ENCODE measurements around the gene KCNJ2.

Gene KCNJ2

GRCh38 chr17:70161519-70161918 lies 7.8 kb upstream of the KCNJ2 start:
- DNase-seq: no peak

GRCh38 chr17:70165383-70165782 lies 3.9 kb upstream of the KCNJ2 start:
- no peak for DNase-seq

DNA sequence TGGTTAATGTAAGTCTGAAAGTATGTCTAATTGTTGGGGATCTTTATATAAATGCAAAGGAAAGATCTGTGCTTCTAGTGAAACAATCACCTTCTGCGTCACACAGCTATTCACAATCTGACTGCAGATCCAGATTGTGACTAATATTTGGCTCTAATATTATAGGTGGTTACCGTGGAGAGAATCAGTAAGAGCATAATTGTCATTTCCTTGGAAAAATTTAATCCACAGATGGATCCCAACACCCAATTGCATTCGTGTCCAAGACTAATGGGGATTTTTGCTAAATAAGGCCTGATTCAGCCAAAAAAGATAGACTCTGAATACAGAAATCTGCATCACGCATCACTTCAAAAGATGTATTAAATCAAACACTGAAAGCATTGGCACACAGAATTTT lies 2.7 kb upstream of the KCNJ2 start:
- DNase-seq: no peak

DNA sequence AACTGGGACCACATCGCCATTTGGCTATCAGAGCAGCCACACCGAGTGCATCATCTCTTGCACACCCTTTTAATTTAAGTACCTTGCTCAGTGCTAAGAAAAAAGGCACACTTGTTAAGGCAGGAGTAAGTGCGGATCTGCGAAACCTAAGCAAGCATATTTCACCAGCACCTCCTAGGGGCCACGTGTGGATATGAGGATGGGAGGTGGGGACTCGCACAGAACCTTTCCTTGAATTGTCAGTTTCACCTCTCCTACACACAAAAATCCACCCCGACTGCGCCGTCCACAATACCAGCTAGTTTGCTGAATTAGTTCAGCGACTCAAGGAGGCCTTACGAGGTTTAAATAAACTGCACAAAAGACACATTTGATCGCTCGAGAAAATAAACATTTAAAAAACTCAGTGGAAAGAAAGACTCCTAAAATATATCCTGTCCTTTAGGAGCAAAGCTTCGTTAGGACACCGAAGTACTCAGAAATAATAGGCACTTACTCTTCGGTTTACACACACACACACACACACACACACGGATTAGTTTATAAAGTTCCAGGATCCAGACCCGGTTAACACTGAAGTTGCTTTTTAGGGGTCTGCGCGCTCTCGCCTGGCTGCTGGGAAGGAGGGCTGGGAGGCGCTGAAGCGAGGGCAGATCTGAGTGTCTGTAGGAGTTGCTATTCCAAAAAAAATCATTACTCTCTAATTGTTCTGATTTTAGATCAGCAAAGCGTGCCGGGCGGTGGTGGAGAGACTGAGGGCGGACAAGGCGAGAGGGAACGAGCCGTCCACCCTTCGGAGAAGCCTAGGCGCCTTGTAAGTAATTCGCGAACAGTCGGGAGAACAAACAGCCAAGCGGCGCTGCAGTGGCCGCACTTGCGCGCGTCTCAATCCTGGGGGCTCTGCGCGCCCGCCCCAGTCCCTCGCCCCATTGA lies 1.0 kb upstream of the KCNJ2 start:
- DNase-seq: no peak

DNA sequence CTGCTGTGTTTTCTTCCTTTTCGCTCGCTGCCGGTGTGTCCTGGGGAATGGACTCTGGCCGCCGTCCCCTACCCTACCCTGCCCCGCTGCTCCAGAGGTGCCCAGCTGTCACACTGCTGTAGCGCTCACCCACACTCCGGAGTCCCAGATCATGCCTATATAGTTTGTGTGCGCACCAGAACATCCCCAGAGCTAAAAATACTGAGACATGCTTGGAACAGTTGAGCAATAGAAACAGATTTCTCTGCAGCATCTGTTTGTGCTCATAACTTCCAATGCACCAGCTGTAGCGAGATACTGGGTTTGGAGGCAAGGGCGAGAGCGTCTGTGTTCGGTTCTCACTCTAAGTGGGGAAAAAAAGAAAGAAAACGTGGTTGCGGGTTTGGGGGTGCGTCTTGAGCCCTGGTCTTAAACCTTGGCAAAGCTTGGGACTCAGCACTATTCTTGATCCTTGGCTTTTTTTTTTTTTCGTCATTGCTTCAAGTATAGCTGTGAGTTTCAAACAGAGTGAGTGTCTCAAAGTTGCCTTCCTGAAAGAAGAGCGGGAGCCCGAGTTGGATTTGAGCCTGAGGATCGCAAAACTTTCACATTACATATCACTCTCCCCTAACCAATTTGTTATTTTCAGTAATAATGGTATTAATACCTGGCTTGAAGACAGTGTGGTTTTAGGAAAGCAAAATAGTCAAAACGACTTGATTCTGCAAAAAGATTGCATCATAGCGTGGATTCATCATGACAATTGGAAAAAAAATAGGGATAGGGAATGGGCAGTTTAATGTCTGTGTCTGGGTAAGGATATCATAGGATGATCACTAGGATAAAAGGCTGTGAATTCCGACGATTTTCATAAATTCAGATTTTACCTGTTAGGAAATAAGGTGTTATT lies 621 bp downstream of the KCNJ2 start:
- DNase-seq: no peak

DNA sequence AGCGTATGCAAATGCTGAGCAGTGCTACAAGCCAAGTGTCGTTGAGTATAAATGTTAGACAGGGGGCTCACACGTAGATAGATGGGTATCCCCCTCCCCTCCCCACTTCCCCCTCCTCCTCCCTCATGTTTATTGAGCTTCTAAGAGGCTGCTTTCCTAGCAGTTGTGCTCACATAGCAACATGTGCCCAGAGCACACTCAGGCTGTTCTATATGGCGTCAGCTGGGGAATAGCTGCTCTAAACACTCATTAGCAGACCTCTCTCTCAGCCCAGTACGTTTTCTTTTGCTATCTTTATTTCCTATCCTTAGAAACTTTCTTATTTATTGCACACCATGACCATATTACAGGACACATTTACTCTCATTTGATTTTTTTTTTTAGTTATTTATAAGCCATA lies 1.8 kb downstream of the KCNJ2 start:
- DNase-seq: no peak

DNA sequence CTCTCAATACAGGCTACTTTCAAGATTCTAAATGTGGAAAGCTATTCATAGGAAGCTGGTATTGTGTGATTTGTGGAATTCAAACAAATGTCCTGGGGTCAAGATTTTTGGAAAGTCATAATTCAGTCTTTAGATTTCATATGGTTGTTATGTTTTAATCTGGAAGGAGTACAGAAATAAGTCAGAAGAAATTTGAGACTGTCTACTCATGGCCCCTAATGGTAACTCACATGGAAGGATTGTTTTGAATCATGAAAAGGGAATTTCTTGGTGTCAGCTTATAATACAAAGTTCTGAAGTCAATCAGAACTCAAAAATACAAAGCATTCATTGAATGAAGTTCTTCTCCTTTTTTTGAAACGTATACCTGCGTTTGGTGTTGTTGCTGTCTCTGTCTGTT lies 3.1 kb downstream of the KCNJ2 start:
- DNase-seq: no peak

DNA sequence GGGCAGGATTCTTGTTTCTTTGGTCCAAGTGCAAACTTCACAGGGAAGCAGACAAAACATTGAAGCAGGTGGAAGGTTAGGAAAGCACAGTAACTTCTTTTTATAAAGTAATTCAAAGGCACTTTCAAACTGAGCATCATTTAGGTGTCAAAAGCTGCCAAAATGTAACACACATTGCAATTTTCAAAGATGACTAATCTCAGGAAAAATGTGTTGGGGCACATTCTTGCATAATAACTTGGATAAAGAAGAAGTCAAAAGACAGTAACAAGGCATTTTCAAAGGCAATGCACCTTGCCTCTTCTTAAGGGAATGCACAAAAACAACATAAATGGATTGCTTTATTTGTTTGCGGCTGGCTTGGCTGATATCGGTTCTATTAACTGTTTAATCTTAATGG lies 3.6 kb downstream of the KCNJ2 start:
- no peak for DNase-seq

- no peak for DNase-seq
These were observed 4.3 kb downstream of the KCNJ2 start for GRCh38 chr17:70173681-70174080.

DNA sequence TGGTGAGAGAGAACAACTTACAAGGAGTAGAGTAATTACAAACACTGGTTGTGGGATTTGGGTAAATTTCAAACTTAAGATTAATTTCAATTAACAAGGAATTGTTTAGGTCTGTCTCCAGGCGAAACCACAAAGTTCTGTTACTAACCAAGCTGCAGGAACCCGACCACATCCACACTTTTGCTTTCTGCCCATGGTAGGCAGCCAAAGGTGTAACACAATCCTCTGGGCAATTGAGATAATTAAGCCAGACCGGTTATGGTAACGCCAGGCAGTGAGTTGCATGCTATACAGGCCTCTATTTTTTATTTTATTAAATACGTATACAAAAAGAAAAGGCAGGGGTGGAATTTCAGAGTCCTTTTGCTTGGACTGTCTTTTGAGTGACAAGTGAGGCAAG lies 12.0 kb downstream of the KCNJ2 start:
- no peak for DNase-seq

GRCh38 chr17:70181866-70182265 lies 12.5 kb downstream of the KCNJ2 start:
- no peak for DNase-seq

DNA sequence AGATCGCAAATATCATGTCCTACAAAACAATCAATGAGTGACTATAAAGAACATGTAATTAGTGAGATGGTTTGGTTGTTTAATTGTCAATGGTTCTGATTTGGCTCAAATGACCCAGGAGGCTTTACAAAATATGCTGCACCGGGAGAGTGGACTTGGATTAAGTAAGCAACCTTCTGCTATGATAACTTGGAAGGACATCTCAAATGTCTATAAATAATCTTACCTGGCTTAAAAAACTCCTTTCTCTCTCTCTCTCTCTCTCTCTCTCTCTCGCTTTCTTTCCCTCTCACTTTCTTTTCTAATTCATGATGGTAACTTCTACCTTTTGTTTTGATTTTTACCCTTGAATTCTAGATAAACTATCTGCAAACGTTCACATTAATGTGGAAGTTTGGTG lies 14.2 kb downstream of the KCNJ2 start:
- no peak for DNase-seq

- no peak for DNase-seq
These were observed 14.9 kb downstream of the KCNJ2 start for GRCh38 chr17:70184207-70184606.

GRCh38 chr17:70184770-70185169 lies 15.4 kb downstream of the KCNJ2 start:
- DNase-seq: no peak

DNA sequence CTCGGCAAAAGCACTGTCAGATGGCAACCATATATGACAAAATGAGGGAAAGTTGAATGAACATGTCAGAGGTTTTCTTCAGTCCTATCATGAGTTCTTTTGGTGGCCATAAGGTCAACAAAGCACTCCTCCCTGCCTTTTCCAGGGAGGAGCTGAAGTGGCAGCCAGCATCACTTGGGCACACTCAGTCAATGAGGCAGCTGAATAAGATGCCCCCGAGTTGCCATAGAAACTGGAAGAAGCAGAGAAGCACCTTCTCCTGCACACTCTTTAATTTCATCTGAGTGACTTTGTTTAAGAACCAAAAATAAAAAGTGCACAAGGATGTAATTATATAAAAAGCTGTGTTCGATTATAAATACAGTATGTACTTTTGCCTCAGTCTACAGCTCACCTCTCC lies 16.0 kb downstream of the KCNJ2 start:
- DNase-seq: no peak

DNA sequence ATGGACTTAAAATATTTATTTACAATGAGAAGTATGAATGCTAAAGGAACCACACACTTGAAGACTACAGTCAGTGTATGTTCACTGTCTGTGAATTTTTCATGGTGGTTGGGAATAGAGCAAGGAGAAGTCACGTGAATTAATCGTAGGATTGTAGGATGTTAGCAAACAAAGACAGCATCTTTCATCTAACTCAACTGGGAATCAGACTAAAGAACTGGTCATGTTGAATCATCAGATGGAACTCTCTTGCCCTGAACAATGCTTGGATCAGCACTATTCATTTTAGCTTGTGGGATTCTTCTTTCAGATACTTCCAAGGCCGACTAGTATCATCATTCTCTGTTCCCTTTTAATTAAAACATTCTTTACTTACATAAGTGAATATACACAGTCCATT lies 18.1 kb downstream of the KCNJ2 start:
- no peak for DNase-seq

- DNase-seq: no peak
These were observed 21.9 kb downstream of the KCNJ2 start for GRCh38 chr17:70190959-70191805.

GRCh38 chr17:70195091-70195490 lies 25.8 kb downstream of the KCNJ2 start:
- DNase-seq: no peak

- no peak for DNase-seq
These were observed 32.6 kb downstream of the KCNJ2 start for GRCh38 chr17:70201872-70202419.

- no peak for DNase-seq
These were observed 33.5 kb downstream of the KCNJ2 start for GRCh38 chr17:70202840-70203239.

DNA sequence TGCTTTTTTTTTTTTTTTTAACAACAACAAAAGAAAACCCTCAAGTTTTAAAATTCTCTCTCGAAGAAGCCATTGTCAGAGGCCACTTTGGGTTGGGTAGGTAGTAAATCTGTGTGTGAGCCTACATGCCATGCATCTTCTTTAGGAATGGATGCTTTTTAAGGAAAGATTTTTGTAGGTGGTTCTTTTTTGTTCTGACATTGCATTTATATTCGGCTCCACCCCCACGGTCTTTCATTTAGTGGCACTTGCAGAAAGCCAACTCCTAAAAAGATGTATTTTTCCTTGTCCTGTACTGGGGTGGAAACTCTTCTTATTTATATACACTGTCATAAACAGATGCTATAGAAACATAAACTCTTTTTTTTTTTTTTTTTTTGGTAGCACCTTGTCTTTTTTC lies 35.1 kb downstream of the KCNJ2 start:
- no peak for DNase-seq

DNA sequence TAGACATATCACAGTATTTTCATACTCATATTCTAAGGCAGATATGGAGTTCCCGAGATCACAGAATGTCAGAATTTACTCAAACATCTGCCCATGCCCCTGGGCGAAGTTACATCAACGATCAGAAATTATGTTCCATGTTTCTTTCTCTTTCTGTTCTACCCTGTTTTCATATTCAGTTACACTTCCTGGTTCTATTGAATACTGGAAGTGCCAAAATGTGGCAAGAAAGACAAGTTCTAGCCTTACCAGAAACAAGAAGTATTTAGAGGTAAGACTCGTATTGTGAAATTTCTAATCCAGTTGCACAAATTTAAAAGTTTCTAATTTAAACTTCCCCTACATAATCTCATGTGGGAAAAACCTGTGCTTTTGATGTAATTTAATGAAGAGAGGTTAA lies 36.1 kb downstream of the KCNJ2 start:
- no peak for DNase-seq

All from NCI-H1694 treated with DMSO at 0.1 percent for 48 hours (cell line).